HG02623 (cell line): ENCODE results near the gene PCDHB7.
"Not testable (repeated sequence)": the region's sequence is repeated elsewhere in the genome, so short reads cannot be mapped to it uniquely, and the experiment has no call there.

Experiments used
- ATAC-seq: cut with Tn5 transposase; IDR thresholded peaks from one replicate; pipeline ENCODE4 v1.9.1; 2021; ENCODE audit warnings: moderate library complexity; ENCODE audit not compliant: unreplicated experiment

The PCDHB7 gene

GRCh38 chr5:141179876-141180275 is 7.4 kb downstream of the PCDHB7 start:
- not testable (repeated sequence) for ATAC-seq

- no peak for ATAC-seq
These were observed 7.9 kb downstream of the PCDHB7 start for GRCh38 chr5:141180313-141180712.

- ATAC-seq = no peak
These were observed 9.8 kb downstream of the PCDHB7 start, which contains the start of gene PCDHB16 for GRCh38 chr5:141182248-141182647. TSS of gene PCDHB16 (plus strand) at chr5:141182387. CDS start at chr5:141182560, 173 bp downstream.

DNA sequence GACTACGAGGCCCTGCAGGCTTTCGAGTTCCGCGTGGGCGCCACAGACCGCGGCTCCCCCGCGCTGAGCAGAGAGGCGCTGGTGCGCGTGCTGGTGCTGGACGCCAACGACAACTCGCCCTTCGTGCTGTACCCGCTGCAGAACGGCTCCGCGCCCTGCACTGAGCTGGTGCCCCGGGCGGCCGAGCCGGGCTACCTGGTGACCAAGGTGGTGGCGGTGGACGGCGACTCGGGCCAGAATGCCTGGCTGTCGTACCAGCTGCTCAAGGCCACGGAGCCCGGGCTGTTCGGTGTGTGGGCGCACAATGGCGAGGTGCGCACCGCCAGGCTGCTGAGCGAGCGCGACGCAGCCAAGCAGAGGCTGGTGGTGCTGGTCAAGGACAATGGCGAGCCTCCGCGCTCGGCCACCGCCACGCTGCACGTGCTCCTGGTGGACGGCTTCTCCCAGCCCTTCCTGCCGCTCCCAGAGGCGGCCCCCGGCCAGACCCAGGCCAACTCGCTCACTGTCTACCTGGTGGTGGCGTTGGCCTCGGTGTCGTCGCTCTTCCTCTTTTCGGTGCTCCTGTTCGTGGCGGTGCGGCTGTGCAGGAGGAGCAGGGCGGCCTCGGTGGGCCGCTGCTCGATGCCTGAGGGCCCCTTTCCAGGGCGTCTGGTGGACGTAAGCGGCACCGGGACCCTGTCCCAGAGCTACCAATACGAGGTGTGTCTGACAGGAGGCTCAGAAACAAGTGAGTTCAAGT is 11.8 kb downstream of the PCDHB7 start:
- ATAC-seq = not testable (repeated sequence)

- no peak for ATAC-seq
These were observed 14.6 kb downstream of the PCDHB7 start, which contains the start of gene PCDHB9 for GRCh38 chr5:141186897-141187512. TSS of gene PCDHB9 (plus strand) at chr5:141187161. CDS start at chr5:141187319, 158 bp downstream.

- not testable (repeated sequence) for ATAC-seq
These were observed 16.2 kb downstream of the PCDHB7 start for GRCh38 chr5:141188682-141189081.

- not testable (repeated sequence) for ATAC-seq
These were observed 16.7 kb downstream of the PCDHB7 start for GRCh38 chr5:141189131-141189530.

- ATAC-seq = no peak
These were observed 19.8 kb downstream of the PCDHB7 start, which contains the start of gene PCDHB10 for GRCh38 chr5:141192110-141192725. TSS of gene PCDHB10 (plus strand) at chr5:141192353. CDS start at chr5:141192553, 200 bp downstream.

DNA sequence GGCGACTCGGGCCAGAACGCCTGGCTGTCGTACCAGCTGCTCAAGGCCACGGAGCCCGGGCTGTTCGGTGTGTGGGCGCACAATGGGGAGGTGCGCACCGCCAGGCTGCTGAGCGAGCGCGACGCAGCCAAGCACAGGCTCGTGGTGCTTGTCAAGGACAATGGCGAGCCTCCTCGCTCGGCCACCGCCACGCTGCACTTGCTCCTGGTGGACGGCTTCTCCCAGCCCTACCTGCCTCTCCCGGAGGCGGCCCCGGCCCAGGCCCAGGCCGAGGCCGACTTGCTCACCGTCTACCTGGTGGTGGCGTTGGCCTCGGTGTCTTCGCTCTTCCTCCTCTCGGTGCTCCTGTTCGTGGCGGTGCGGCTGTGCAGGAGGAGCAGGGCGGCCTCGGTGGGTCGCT is 21.9 kb downstream of the PCDHB7 start:
- ATAC-seq = not testable (repeated sequence)

DNA sequence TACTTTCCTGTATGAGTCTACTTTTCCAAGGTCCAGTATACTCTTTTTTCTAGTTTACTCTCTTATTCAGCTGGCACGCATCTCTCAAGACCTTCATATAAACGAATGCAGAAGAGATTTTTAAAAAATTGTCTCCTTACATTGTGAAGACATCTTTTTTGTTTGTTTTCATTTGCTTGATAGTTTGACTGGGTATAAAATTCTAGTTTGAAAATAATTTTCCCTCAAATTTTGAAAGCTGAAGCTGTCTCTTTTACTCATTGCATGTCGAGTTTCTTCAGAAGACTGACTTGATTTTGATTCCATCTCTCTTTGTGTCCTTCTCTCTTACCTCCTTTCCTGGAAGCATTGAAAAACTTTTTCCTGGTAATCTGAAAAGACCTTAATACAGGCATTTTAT is 23.9 kb downstream of the PCDHB7 start:
- ATAC-seq = no peak

DNA sequence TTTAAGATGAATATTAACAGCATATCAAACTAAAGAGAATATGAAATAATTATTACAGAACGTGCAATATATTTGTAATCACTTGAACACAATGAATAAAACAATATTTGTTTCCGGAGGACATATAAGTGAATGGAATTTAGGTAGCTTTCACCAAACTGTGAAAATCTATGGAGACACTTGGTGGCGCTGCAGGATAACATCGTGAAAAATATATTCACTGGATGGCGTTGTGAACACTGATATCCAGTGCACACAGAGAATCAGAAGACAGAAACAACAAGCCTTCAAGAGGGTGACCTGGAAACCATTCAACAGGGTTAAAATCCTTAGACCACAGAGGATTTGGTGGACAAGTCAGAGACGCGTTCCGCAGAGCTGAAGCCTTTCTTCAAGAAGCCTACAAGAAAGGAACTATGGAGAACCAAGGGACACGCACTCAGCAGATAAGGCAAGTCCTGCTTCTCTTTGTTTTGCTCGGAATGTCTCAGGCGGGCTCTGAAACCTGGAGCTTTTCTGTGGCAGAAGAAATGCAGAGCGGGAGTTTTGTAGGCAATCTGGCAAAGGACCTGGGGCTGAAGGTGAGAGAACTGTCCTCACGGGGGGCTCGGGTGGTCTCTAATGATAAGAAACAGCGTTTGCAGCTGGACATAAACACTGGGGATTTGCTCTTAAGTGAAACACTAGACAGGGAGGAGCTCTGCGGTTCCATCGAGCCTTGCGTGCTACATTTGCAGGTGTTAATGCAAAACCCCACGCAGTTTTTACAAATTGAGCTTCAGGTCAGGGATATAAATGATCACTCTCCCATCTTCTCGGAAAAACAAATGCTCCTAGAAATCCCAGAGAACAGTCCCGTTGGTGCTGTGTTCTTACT is 27.2 kb downstream of the PCDHB7 start, which contains the start of gene PCDHB11:
PCDHB11 (plus strand) TSS at position 269 of the 877 bp plus-strand sequence; CDS start at position 417, 148 bp downstream.
- ATAC-seq = no peak

DNA sequence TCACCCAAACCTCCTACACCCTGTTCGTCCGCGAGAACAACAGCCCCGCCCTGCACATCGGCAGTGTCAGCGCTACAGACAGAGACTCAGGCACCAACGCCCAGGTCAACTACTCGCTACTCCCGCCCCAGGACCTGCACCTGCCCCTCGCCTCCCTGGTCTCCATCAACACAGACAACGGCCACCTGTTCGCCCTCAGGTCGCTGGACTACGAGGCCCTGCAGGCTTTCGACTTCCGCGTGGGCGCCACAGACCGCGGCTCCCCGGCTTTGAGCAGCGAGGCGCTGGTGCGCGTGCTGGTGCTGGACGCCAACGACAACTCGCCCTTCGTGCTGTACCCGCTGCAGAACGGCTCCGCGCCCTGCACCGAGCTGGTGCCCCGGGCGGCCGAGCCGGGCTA is 28.7 kb downstream of the PCDHB7 start:
- ATAC-seq = not testable (repeated sequence)

GRCh38 chr5:141201646-141202045 is 29.2 kb downstream of the PCDHB7 start:
- ATAC-seq = not testable (repeated sequence)

- ATAC-seq = no peak
These were observed 36.0 kb downstream of the PCDHB7 start, which contains the start of gene PCDHB12 for GRCh38 chr5:141208478-141208877. TSS of gene PCDHB12 (plus strand) at chr5:141208719. CDS start at chr5:141208908, 189 bp downstream.

- ATAC-seq = not testable (repeated sequence)
These were observed 37.8 kb downstream of the PCDHB7 start for GRCh38 chr5:141210281-141210680.

GRCh38 chr5:141210849-141211248 is 38.4 kb downstream of the PCDHB7 start:
- not testable (repeated sequence) for ATAC-seq

DNA sequence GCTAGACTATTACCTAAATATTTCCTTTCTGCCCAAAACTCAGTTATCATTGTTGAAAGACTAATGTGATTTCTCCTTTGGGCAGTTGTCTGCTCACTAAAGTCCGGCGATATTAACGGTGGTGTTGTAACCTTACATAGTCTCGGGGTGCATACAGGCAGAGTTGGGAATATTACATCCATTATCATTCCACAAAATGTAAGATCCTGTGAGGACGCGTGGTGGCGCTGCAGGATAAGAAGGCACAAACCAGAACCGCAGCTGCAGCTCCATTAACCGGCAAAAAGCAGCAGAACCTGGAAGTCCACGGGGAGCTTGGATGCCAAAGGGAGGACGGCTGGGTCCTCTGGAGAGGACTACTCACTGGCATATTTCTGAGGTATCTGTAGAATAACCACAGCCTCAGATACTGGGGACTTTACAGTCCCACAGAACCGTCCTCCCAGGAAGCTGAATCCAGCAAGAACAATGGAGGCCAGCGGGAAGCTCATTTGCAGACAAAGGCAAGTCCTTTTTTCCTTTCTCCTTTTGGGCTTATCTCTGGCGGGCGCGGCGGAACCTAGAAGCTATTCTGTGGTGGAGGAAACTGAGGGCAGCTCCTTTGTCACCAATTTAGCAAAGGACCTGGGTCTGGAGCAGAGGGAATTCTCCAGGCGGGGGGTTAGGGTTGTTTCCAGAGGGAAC is 41.4 kb downstream of the PCDHB7 start, which contains the start of gene PCDHB13:
PCDHB13 (plus strand) TSS at position 264 of the 684 bp plus-strand sequence; CDS start at position 469, 205 bp downstream.
- ATAC-seq = not testable (repeated sequence)

DNA sequence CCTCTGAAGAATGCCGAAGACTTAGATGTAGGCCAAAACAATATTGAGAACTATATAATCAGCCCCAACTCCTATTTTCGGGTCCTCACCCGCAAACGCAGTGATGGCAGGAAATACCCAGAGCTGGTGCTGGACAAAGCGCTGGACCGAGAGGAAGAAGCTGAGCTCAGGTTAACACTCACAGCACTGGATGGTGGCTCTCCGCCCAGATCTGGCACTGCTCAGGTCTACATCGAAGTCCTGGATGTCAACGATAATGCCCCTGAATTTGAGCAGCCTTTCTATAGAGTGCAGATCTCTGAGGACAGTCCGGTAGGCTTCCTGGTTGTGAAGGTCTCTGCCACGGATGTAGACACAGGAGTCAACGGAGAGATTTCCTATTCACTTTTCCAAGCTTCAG is 42.1 kb downstream of the PCDHB7 start:
- not testable (repeated sequence) for ATAC-seq

GRCh38 chr5:141215504-141215903 is 43.1 kb downstream of the PCDHB7 start:
- ATAC-seq = not testable (repeated sequence)

DNA sequence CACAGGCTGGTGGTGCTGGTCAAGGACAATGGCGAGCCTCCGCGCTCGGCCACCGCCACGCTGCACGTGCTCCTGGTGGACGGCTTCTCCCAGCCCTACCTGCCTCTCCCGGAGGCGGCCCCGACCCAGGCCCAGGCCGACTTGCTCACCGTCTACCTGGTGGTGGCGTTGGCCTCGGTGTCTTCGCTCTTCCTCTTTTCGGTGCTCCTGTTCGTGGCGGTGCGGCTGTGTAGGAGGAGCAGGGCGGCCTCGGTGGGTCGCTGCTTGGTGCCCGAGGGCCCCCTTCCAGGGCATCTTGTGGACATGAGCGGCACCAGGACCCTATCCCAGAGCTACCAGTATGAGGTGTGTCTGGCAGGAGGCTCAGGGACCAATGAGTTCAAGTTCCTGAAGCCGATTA is 43.6 kb downstream of the PCDHB7 start:
- ATAC-seq = not testable (repeated sequence)
